ENCODE data around the gene TXNDC9.
A peak's percentile ranks its signal among the peaks of the same experiment; 100 is the strongest.

DNA sequence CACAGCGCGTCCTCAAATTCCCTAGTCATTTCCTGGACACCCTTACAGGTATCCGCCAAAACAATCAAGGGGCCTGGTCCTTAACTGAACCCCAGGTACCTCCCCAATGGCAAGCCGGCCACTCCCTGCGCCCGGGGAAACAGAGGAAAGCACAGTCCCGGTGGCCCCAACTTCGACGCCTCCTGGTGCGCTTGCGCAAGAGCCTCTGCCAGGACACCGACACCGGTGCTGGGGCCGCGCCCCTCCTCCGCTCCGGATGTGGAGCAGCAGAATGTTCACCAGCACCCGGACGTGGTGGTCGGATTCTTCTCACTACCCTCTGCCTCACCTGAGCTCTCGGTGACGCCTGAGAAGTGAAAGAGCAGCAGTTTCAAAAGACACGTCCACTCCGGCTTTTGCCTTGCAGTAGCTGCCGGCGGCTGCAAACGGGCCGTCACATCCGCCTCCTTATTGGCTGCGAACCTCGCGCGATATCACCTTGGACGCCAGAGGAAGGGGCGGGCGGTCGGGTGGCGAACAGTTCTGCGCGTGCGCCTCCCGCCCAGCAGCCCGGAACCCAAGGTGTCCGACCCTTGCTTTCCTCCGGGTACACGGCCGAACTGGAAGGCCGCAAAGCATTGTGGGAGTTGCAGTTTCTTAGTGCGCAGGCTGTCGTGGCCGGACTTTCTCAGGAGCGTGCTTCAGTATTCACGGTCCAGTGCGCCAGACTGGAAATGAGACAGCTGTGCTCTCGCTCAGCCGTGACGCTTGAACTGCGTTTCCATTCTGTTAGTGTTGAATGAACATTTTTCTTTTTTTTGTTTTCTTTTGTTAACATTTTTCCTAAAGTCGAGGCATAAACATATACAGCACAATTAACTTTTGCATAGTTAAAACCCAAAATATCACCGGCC lies at the start of gene TXNDC9:
- TF ChIP-seq POLR2AphosphoS5 (IDR thresholded peaks at IDR 0.05) = peak; percentile 76 to 97 (median 96)
- TF ChIP-seq, protein P1, sequence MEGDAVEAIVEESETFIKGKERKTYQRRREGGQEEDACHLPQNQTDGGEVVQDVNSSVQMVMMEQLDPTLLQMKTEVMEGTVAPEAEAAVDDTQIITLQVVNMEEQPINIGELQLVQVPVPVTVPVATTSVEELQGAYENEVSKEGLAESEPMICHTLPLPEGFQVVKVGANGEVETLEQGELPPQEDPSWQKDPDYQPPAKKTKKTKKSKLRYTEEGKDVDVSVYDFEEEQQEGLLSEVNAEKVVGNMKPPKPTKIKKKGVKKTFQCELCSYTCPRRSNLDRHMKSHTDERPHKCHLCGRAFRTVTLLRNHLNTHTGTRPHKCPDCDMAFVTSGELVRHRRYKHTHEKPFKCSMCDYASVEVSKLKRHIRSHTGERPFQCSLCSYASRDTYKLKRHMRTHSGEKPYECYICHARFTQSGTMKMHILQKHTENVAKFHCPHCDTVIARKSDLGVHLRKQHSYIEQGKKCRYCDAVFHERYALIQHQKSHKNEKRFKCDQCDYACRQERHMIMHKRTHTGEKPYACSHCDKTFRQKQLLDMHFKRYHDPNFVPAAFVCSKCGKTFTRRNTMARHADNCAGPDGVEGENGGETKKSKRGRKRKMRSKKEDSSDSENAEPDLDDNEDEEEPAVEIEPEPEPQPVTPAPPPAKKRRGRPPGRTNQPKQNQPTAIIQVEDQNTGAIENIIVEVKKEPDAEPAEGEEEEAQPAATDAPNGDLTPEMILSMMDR (IDR thresholded peaks at IDR 0.05) = no peak
